Epithelial cell of esophagus (primary cell): ENCODE results near the gene ZNF621.

Experiments used
- DNase-seq: peaks from one replicate; pipeline ENCODE4 v3.0.0; 2010; ENCODE audit warnings: low read depth
- H3K4me3 ChIP-seq: 2 replicates; pipeline ENCODE4 v1.5.1; 2011; ENCODE audit warnings: mild to moderate bottlenecking, low read length, control low read depth
- TF ChIP-seq, protein P1 (sequence below): IDR thresholded peaks from 2 replicates; pipeline ENCODE4 v1.5.1; 2011; ENCODE audit warnings: low read depth, mild to moderate bottlenecking, low read length, control low read depth, inconsistent platforms; ENCODE audit not compliant: insufficient read depth; ENCODE audit errors: missing control alignments

Gene ZNF621

DNA sequence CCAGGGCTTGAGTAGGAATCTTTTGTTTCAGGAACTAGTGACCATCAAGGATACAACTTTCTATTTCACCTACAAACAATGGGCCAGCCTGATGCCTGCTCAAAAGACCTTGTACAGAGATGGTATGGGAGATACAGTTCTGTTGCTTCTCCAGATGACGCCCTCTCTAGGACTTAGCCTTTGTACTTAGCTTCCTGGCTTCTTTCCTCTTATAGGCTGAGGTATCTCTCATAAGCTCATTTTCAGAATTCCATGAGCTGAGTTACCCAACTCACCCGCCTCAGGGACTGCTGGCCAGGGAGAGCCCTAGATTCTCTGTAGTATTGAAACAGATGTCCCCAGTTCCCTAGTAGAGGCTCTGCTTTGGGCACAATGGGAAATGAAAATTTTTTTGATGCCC lies 27.5 kb upstream of the ZNF621 start:
- no peak for DNase-seq
- TF ChIP-seq, protein P1, sequence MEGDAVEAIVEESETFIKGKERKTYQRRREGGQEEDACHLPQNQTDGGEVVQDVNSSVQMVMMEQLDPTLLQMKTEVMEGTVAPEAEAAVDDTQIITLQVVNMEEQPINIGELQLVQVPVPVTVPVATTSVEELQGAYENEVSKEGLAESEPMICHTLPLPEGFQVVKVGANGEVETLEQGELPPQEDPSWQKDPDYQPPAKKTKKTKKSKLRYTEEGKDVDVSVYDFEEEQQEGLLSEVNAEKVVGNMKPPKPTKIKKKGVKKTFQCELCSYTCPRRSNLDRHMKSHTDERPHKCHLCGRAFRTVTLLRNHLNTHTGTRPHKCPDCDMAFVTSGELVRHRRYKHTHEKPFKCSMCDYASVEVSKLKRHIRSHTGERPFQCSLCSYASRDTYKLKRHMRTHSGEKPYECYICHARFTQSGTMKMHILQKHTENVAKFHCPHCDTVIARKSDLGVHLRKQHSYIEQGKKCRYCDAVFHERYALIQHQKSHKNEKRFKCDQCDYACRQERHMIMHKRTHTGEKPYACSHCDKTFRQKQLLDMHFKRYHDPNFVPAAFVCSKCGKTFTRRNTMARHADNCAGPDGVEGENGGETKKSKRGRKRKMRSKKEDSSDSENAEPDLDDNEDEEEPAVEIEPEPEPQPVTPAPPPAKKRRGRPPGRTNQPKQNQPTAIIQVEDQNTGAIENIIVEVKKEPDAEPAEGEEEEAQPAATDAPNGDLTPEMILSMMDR, result no peak
- no peak overlapping the region for H3K4me3 ChIP-seq

DNA sequence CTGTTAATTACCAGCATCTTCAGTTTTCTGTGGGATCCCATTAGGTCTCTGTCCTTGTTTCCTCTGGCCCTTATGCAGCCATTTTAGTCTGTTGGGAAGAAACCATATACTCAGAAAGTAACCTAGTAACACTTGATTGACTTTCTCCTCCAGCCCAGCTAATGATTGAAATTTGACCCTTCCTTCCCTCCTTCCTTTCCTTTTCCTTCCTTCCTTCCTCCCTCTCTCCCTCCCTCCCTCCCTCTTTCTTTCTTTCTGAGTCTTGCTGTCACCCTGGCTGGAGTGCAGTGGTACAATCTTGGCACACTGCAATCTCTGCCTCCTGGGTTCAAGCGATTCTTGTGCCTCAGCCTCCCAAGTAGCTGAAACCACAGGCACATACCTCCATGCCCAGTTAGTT lies 24.8 kb upstream of the ZNF621 start:
- no peak for DNase-seq
- no peak overlapping the region for H3K4me3 ChIP-seq
- TF ChIP-seq, protein P1, result no peak

DNA sequence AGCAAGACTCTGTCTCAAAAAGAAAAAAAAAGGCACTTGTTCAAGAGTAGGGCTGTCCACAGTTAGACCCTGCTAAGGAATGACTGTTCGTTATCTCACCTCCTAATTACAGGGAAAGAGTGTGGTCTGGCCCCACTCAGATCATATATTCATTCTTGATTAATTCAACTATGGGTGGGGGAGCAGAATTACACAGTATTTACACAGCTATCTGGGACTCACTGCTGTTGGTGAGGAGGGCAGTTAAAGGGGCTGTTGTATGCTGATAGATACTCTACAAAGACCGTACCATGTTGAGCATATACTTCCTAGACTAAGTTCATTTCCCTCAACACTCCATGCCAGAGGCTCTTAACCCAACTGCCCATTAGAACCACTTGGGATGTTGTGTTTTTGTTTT lies 22.7 kb upstream of the ZNF621 start:
- TF ChIP-seq, protein P1, result no peak
- DNase-seq, result no peak
- no peak overlapping the region for H3K4me3 ChIP-seq

DNA sequence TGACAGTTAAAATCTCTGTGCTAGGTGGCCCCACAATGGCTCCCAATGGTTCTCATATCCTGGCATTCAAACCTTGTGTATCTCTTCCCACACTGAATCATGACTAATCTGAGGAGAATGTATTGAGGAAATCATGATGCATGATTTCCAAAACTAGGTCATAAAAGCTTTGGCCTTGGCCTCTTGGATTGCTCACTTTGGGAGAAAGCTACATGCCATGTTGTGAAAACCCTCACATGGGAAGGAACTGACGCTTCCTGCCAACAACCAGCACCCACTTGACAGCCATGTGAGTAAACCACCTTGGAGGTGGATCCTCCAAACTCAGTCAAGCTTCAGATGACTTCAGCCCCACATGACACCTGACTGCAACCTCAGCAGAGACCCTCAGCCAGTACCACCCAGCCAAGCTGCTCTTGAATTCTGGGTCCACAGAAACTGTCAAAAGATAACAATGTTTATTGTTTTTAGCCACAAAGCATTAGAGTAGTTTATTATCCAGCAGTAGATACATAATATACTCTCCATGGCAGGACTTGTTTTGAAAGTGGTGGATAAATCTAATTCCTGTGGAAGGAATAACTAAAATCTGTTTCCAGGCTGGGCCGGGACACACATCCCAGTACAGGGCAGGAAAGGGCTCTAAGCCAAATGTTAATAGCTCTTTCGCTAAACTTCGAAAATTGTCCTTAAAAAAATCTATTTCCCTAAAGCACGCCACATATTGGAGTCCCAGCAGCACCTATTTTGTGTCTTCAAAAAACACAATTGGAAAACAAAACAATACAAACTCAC lies 19.9 kb upstream of the ZNF621 start:
- H3K4me3 ChIP-seq, result no peak overlapping the region
- TF ChIP-seq, protein P1, result no peak
- DNase-seq, result peak; percentile 98

DNA sequence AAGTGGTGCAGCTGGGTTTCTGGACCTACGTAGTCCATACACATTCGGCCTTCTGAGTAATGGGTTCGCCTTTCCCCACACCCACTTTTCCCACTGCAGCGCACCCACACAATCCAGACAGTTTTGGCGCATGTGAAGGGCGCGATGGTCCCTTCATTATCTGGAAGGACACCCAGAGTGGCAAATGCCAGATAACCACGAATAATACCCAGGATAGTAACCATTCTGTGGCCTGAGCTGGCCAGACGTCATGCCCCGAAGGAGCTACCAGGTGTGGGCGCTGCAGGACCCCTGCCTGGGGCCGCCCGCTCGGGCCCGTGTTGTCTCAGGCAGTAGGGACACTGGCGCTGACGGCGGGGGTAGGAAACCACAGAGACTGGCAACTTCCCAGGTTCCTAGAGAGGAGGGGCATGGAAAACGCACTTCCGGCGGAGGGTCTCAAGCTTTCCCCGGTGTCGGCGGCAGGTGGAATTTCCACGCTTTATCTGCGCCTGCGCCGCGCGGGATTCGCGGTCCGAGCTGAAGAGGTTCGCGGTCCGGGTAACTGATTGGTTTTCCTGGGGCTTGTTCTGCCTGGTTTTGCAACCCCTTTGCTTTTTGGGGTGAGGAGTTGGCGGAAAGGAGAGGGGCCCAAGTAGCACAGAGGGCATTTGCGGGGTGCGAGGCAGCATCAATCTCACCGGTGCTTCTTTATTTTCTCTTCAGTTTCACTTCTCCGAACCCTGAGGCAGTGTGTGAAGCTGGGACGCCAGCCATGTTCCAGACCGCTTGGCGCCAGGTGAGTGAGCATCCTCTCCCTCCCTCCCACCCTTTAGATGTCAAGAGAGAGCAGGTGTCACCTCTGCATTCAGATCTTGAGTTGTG lies 18.9 kb upstream of the ZNF621 start, which contains the start of gene ZNF620:
Gene ZNF620, plus strand, starts transcription at position 441 of the 864 bp plus-strand sequence. Its CDS starts 314 bp downstream, at position 755.
- TF ChIP-seq, protein P1, result no peak
- peak; percentile 27 for DNase-seq
- H3K4me3 ChIP-seq, result peak within 1 kb of the TSS; percentile 56

DNA sequence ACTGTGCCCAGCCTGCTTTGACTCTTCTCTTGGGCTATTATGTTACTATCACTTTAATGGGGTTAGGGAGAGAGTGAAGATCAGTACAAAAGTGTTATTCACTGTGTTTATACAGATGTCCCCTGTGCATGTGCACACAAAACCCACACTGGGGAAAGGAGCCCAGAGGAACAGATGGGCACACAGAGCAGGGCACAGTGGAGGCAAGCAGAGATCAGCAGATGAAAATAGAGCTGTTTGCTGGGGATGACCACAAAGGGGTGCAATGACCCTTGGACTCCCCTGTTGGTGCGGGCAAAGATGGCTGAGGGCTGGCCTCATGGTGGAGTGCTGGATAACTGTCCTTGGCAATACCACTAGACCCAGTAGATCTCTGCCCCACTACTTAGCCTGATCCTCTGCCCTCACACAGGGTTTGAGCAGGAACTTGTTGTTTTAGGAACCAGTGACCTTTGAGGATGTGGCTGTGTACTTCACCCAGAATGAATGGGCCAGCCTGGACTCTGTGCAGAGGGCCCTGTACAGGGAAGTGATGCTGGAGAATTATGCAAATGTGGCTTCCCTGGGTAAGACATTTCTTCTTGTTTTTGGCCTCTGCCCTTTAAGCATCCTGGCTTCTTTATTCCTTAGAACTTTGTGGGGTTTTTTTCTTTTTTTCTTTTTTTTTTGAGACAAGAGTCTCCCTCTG lies 13.6 kb upstream of the ZNF621 start:
- H3K4me3 ChIP-seq, result no peak overlapping the region
- no peak for DNase-seq
- TF ChIP-seq, protein P1, result no peak
